Upper lobe of left lung (tissue), 4 donors: ENCODE results near the gene FASTK.

Experiments
- POLR2A ChIP-seq, 4 donors: fragments of 450-650 bp; IDR thresholded peaks; one replicate each; pipeline ENCODE4 v1.5.1; 2016 to 2017; ENCODE audit warnings: antibody characterized with exemption in 4 of 4, mild to moderate bottlenecking in 2 of 4
- TF ChIP-seq, protein P1 (sequence below), 6 experiments: fragments of 450-650 bp in 4 of 6; fragments of 200-600 bp in 2 of 6; sonication (generic) in 2 of 6; IDR thresholded peaks; one replicate each; pipeline ENCODE4 v1.5.1; 2016 to 2019; ENCODE audit warnings: antibody characterized with exemption in 6 of 6

DNA sequence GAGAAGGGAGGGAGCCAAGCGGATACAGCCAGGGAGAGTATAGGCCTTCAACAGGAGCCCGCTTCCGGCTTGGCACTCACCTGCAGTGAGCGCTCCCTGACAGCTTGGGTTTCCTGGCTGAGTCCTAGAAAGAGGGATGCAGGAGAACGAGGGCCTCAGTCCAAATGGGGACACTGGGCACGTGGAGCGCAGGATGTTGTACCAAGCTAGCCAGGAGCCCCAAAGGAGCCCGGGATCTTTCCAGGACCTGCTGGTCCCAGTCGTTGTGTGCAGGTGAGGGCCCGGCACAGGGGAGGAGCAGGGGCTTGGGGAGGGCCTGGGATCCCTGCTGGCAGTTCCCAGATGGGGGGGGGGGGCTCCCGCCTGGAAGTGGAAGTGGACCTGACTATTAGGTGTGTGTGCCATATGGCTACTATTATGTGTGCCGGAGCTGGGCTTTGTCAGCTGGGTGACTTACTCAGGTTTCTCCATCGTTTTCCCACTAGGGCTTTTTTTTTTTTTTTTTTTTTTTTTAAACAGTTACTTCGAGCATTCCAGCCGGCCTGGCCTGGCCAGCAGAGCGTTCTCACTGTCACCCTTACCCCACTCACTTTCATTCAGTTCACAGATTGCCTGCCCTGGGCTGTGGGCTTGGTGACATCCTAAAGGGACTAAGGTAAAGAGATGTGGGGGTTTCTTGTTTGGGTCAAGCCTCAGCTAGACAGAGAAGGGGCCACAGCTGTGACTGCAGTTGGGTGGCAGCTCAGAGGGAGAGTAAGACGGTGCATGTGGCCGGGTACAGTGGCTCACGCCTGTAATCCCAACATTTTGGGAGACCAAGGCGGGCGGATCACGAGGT is 9.5 kb upstream of the FASTK start:
- TF ChIP-seq, protein P1, sequence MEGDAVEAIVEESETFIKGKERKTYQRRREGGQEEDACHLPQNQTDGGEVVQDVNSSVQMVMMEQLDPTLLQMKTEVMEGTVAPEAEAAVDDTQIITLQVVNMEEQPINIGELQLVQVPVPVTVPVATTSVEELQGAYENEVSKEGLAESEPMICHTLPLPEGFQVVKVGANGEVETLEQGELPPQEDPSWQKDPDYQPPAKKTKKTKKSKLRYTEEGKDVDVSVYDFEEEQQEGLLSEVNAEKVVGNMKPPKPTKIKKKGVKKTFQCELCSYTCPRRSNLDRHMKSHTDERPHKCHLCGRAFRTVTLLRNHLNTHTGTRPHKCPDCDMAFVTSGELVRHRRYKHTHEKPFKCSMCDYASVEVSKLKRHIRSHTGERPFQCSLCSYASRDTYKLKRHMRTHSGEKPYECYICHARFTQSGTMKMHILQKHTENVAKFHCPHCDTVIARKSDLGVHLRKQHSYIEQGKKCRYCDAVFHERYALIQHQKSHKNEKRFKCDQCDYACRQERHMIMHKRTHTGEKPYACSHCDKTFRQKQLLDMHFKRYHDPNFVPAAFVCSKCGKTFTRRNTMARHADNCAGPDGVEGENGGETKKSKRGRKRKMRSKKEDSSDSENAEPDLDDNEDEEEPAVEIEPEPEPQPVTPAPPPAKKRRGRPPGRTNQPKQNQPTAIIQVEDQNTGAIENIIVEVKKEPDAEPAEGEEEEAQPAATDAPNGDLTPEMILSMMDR (IDR thresholded peaks at IDR 0.05) = no peak
- no peak for TF ChIP-seq POLR2A (IDR thresholded peaks at IDR 0.05)
